Fibroblast of skin of left quadriceps (primary cell): ENCODE results near the gene CACNA1E.

ENCODE experiments used
- DNase-seq, 2 experiments: peaks; one replicate each; pipeline ENCODE4 v3.0.0-alpha.2; 2013; ENCODE audit warnings: low read depth in 2 of 2

The CACNA1E gene

GRCh38 chr1:181632960-181633359 lies 149.6 kb downstream of the CACNA1E start:
- DNase-seq, result no peak

- no peak for DNase-seq
Measured at GRCh38 chr1:181635110-181635509, 151.8 kb downstream of the CACNA1E start.

GRCh38 chr1:181637998-181638397 lies 154.7 kb downstream of the CACNA1E start:
- no peak for DNase-seq

GRCh38 chr1:181640956-181641355 lies 157.6 kb downstream of the CACNA1E start:
- no peak for DNase-seq

- no peak for DNase-seq
Measured at GRCh38 chr1:181643631-181644030, 160.3 kb downstream of the CACNA1E start.

GRCh38 chr1:181645171-181645570 lies 161.9 kb downstream of the CACNA1E start:
- DNase-seq, result no peak

GRCh38 chr1:181646710-181647109 lies 163.4 kb downstream of the CACNA1E start:
- no peak for DNase-seq

GRCh38 chr1:181647314-181648035 lies 164.2 kb downstream of the CACNA1E start:
- no peak for DNase-seq

- no peak for DNase-seq
Measured at GRCh38 chr1:181651276-181651675, 168.0 kb downstream of the CACNA1E start.

GRCh38 chr1:181655756-181656155 lies 172.4 kb downstream of the CACNA1E start:
- DNase-seq, result no peak

- DNase-seq, result no peak
Measured at GRCh38 chr1:181656491-181656890, 173.2 kb downstream of the CACNA1E start.

- DNase-seq, result no peak
Measured at GRCh38 chr1:181658581-181658980, 175.3 kb downstream of the CACNA1E start.

- no peak for DNase-seq
Measured at GRCh38 chr1:181659321-181659957, 176.1 kb downstream of the CACNA1E start.

GRCh38 chr1:181660621-181661020 lies 177.3 kb downstream of the CACNA1E start:
- DNase-seq, result no peak

GRCh38 chr1:181661569-181661968 lies 178.3 kb downstream of the CACNA1E start:
- DNase-seq, result no peak

GRCh38 chr1:181662606-181663005 lies 179.3 kb downstream of the CACNA1E start:
- DNase-seq, result no peak

- no peak for DNase-seq
Measured at GRCh38 chr1:181664543-181664942, 181.2 kb downstream of the CACNA1E start.

- no peak for DNase-seq
Measured at GRCh38 chr1:181669246-181669645, 185.9 kb downstream of the CACNA1E start.

- DNase-seq, result no peak
Measured at GRCh38 chr1:181674617-181675016, 191.3 kb downstream of the CACNA1E start.

- no peak for DNase-seq
Measured at GRCh38 chr1:181675091-181675917, 192.0 kb downstream of the CACNA1E start.

- no peak for DNase-seq
Measured at GRCh38 chr1:181675918-181676190, 192.5 kb downstream of the CACNA1E start.

GRCh38 chr1:181676269-181676668 lies 193.0 kb downstream of the CACNA1E start:
- no peak for DNase-seq

- DNase-seq, result no peak
Measured at GRCh38 chr1:181680332-181680731, 197.0 kb downstream of the CACNA1E start.
